22Rv1 (cell line): ENCODE data around the gene CPA1.

Experiments used
- H3K27ac ChIP-seq: fragments of 450-650 bp; 2 replicates; pipeline ENCODE4 v1.5.1; 2017
- CTCF ChIP-seq: fragments of 450-650 bp; IDR thresholded peaks from 2 replicates; pipeline ENCODE4 v1.5.1; 2017; ENCODE audit warnings: mild to moderate bottlenecking
- ZFX ChIP-seq: fragments of 450-650 bp; IDR thresholded peaks from 2 replicates; pipeline ENCODE4 v1.6.1; 2017; ENCODE audit warnings: antibody characterized with exemption, borderline replicate concordance

CPA1 gene

GRCh38 chr7:130432886-130433285 lies 52.6 kb downstream of the CPA1 start:
- no peak overlapping the region for H3K27ac ChIP-seq

GRCh38 chr7:130433301-130433700 lies 53.0 kb downstream of the CPA1 start:
- TF ChIP-seq CTCF (no peak), ZFX (no peak)
- H3K27ac ChIP-seq = no peak overlapping the region

More at GRCh38 chr7:130432886-130433285, 52.6 kb downstream of the CPA1 start:
- TF ChIP-seq CTCF = no peak
- TF ChIP-seq ZFX = no peak

GRCh38 chr7:130435311-130435854 lies 55.1 kb downstream of the CPA1 start:
- no peak for TF ChIP-seq CTCF
- no peak for TF ChIP-seq ZFX

GRCh38 chr7:130436253-130436652 lies 56.0 kb downstream of the CPA1 start:
- H3K27ac ChIP-seq = no peak overlapping the region
- no peak for TF ChIP-seq CTCF
- no peak for TF ChIP-seq ZFX

More at GRCh38 chr7:130435311-130435854, 55.1 kb downstream of the CPA1 start:
- no peak overlapping the region for H3K27ac ChIP-seq
